ENCODE results near the gene TOB1.

TOB1 gene

DNA sequence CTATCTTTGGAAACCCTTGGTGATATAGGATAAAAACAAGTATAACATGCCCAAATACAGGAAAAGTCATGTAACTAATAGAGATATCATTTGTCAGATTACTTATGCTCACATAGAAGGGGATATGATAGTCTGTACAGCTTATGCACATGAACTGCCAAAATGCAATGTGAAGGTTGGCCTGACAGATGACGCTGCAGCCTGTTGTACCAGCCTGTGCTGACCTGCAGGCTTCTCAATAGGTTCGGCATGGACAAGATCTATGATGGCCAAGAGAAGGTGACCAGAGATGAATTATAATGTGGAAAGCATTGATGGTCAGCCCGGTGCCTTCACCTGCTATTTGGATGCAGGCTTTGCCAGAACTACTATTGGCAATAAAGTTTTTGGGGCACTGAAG lies 18.1 kb downstream of the TOB1 start:
- no peaks in the 10 kb centered on the region for H3K9me3 ChIP-seq (ENCODE audit: control insufficient read depth, low read length)
- H3K4me3 ChIP-seq (ENCODE audit: insufficient read depth, low read depth, low read length, poor library complexity, severe bottlenecking): no peak overlapping the region
- H3K4me1 ChIP-seq (ENCODE audit: control insufficient read depth, insufficient read depth, low read length, poor library complexity, severe bottlenecking): peaks cover 5% of the 10 kb centered on the region
- no peak overlapping the region for H3K27ac ChIP-seq (ENCODE audit: insufficient read depth, low read length, poor library complexity, severe bottlenecking)
- no peaks in the 10 kb centered on the region for H3K27me3 ChIP-seq (replicated peaks; ENCODE audit: control insufficient read depth, insufficient read depth, low read length, poor library complexity, severe bottlenecking)
- H3K36me3 ChIP-seq (ENCODE audit: control insufficient read depth, insufficient read depth, low read length): no peaks in the 10 kb centered on the region
- no peak for DNase-seq

- H3K36me3 ChIP-seq (ENCODE audit: control insufficient read depth, insufficient read depth, low read length): no peaks in the 10 kb centered on the region
- H3K27ac ChIP-seq (ENCODE audit: insufficient read depth, low read length, poor library complexity, severe bottlenecking): no peak overlapping the region
- no peaks in the 10 kb centered on the region for H3K9me3 ChIP-seq (ENCODE audit: control insufficient read depth, low read length)
- H3K27me3 ChIP-seq (replicated peaks; ENCODE audit: control insufficient read depth, insufficient read depth, low read length, poor library complexity, severe bottlenecking): no peaks in the 10 kb centered on the region
- H3K4me1 ChIP-seq (ENCODE audit: control insufficient read depth, insufficient read depth, low read length, poor library complexity, severe bottlenecking): peaks cover 5% of the 10 kb centered on the region
- DNase-seq: no peak
- H3K4me3 ChIP-seq (ENCODE audit: insufficient read depth, low read depth, low read length, poor library complexity, severe bottlenecking): no peak overlapping the region
Observed at GRCh38 chr17:50847566-50847965, 18.6 kb downstream of the TOB1 start.

DNA sequence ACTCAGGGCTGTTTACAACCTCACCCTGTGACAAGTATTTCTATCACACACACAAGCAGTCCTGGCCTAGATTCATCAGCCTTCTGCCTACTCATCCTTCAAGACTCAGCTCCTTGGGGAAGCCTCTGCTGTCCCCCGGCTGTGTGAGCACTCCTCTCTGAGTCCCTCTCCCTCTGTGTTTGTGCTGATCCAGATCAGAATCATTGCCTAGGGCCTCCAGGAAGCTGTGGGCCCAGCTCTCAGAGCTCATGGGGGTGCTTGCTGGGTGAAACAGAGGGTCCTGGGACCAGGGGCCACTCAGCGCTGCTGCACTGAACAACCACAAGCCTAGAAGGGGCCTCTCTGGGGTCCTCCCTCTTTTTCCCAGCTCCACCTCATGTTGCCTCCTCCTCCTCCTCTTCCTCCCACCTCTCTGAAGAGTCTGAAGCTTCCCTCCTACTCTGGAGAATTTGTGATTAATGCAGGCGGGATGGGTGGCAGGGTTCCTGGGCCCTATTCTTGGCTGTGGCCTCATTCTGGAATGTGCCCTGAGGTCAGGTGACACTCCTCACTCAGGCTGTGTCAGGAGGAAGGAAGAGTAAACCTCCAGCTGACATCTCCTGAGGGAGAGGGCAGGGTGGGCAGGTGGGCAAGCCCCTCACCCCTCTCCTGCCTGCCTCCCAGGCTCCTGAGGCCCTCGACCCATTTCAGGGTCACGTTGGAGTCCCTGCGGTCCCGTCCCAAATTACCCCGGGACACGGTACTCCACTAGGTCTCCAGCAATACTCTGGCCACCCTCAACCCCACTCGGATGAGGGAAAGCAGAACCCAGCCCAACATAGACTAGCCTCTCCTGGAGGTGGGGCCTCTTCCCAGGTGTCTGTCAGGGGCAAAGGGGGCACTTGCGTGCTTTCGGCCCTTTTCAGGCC lies 20.7 kb downstream of the TOB1 start:
- no peaks in the 10 kb centered on the region for H3K9me3 ChIP-seq (ENCODE audit: control insufficient read depth, low read length)
- no peak for DNase-seq
- H3K27me3 ChIP-seq (replicated peaks; ENCODE audit: control insufficient read depth, insufficient read depth, low read length, poor library complexity, severe bottlenecking): no peaks in the 10 kb centered on the region
- H3K4me1 ChIP-seq (ENCODE audit: control insufficient read depth, insufficient read depth, low read length, poor library complexity, severe bottlenecking): no peaks in the 10 kb centered on the region
- no peak overlapping the region for H3K27ac ChIP-seq (ENCODE audit: insufficient read depth, low read length, poor library complexity, severe bottlenecking)
- H3K4me3 ChIP-seq (ENCODE audit: insufficient read depth, low read depth, low read length, poor library complexity, severe bottlenecking): no peak overlapping the region
- no peaks in the 10 kb centered on the region for H3K36me3 ChIP-seq (ENCODE audit: control insufficient read depth, insufficient read depth, low read length)

GRCh38 chr17:50844117-50844700 lies 21.9 kb downstream of the TOB1 start:
- H3K9me3 ChIP-seq (ENCODE audit: control insufficient read depth, low read length): no peaks in the 10 kb centered on the region
- H3K4me3 ChIP-seq (ENCODE audit: insufficient read depth, low read depth, low read length, poor library complexity, severe bottlenecking): no peak overlapping the region
- H3K27ac ChIP-seq (ENCODE audit: insufficient read depth, low read length, poor library complexity, severe bottlenecking): no peak overlapping the region
- no peaks in the 10 kb centered on the region for H3K4me1 ChIP-seq (ENCODE audit: control insufficient read depth, insufficient read depth, low read length, poor library complexity, severe bottlenecking)
- H3K27me3 ChIP-seq (replicated peaks; ENCODE audit: control insufficient read depth, insufficient read depth, low read length, poor library complexity, severe bottlenecking): no peaks in the 10 kb centered on the region
- DNase-seq: no peak
- H3K36me3 ChIP-seq (ENCODE audit: control insufficient read depth, insufficient read depth, low read length): no peaks in the 10 kb centered on the region

- DNase-seq: no peak
- Histone ChIP-seq H3K36me3 (ENCODE audit: control insufficient read depth, insufficient read depth, low read length) (no peaks in the 10 kb centered on the region), H3K4me3 (ENCODE audit: insufficient read depth, low read depth, low read length, poor library complexity, severe bottlenecking) (no peak overlapping the region), H3K4me1 (ENCODE audit: control insufficient read depth, insufficient read depth, low read length, poor library complexity, severe bottlenecking) (no peaks in the 10 kb centered on the region), H3K27ac (ENCODE audit: insufficient read depth, low read length, poor library complexity, severe bottlenecking) (no peak overlapping the region), H3K27me3 (replicated peaks; ENCODE audit: control insufficient read depth, insufficient read depth, low read length, poor library complexity, severe bottlenecking) (no peaks in the 10 kb centered on the region), H3K9me3 (ENCODE audit: control insufficient read depth, low read length) (no peaks in the 10 kb centered on the region)
Observed at GRCh38 chr17:50843150-50843905, 22.8 kb downstream of the TOB1 start.

DNA sequence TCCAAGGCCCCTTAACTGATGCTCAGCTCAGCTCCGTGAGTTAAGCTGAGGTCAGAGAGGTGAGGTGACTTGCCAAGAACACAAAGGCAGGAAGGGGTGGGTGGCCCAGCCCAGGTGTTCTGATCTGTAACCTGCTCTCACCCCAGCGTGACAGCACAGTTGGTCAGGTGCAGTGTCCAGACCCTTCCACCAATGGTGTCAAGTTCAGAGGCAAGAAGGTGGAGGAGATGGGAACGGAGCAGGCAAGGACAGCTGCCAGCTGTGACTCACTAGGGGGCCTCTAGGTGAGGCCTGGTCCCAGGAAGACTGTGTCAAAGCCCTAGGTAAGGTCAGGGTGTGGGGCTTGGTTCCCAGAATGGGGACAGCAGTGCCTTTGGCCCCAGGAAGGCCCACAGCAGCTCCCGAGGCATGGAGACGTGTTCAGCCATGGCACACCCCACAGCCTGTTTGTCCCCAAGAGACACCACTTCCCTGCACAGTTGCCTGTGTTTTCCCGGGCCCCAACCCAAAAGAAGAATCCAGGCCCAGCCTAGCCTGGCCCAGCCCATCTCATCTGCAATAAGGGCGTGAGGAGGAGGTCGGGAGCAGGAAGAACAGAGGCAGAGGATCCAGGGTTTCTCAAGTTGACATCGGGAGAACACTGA lies 23.5 kb downstream of the TOB1 start:
- no peak for DNase-seq
- Histone ChIP-seq H3K36me3 (ENCODE audit: control insufficient read depth, insufficient read depth, low read length) (no peaks in the 10 kb centered on the region), H3K4me3 (ENCODE audit: insufficient read depth, low read depth, low read length, poor library complexity, severe bottlenecking) (no peak overlapping the region), H3K27ac (ENCODE audit: insufficient read depth, low read length, poor library complexity, severe bottlenecking) (no peak overlapping the region), H3K27me3 (replicated peaks; ENCODE audit: control insufficient read depth, insufficient read depth, low read length, poor library complexity, severe bottlenecking) (no peaks in the 10 kb centered on the region), H3K9me3 (ENCODE audit: control insufficient read depth, low read length) (no peaks in the 10 kb centered on the region), H3K4me1 (ENCODE audit: control insufficient read depth, insufficient read depth, low read length, poor library complexity, severe bottlenecking) (no peaks in the 10 kb centered on the region)

GRCh38 chr17:50841949-50842354 lies 24.2 kb downstream of the TOB1 start:
- Histone ChIP-seq H3K4me1 (ENCODE audit: control insufficient read depth, insufficient read depth, low read length, poor library complexity, severe bottlenecking) (no peaks in the 10 kb centered on the region), H3K36me3 (ENCODE audit: control insufficient read depth, insufficient read depth, low read length) (no peaks in the 10 kb centered on the region), H3K27me3 (replicated peaks; ENCODE audit: control insufficient read depth, insufficient read depth, low read length, poor library complexity, severe bottlenecking) (no peaks in the 10 kb centered on the region), H3K27ac (ENCODE audit: insufficient read depth, low read length, poor library complexity, severe bottlenecking) (no peak overlapping the region), H3K4me3 (ENCODE audit: insufficient read depth, low read depth, low read length, poor library complexity, severe bottlenecking) (no peak overlapping the region), H3K9me3 (ENCODE audit: control insufficient read depth, low read length) (no peaks in the 10 kb centered on the region)
- DNase-seq: no peak

DNA sequence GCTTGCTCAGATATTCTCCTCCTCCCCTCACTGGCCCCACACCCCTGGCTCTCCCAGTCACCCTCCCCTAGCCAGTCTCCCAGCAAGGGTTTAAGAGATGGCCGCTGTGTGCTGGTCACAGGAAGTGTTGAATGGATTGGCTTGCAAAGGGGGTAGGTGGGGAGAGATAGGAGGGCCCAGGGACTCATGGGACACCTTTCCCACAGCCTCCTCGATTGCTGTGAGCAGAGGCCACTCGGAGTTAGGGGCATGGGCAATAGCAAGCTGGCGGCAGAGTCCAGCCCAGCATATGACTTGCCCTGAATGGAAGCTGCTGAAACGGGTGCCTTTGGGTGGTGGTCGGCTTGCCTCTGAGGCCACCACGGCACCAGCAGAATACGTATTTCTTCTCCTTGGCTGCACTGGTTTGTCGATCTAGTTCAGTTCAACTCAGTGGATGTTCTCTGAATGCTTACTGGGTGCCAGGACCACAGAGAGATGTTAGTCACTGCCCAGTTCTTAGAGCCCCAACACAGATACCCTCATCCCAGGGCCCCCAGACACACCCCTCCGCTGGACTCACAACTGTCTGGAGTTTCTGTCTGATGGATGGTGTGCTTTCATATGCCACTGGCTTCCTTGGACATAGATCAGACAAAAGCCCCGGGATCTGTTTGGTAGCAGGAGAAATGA lies 24.7 kb downstream of the TOB1 start:
- no peak overlapping the region for H3K4me3 ChIP-seq (ENCODE audit: insufficient read depth, low read depth, low read length, poor library complexity, severe bottlenecking)
- no peaks in the 10 kb centered on the region for H3K9me3 ChIP-seq (ENCODE audit: control insufficient read depth, low read length)
- no peak for DNase-seq
- no peaks in the 10 kb centered on the region for H3K27me3 ChIP-seq (replicated peaks; ENCODE audit: control insufficient read depth, insufficient read depth, low read length, poor library complexity, severe bottlenecking)
- no peaks in the 10 kb centered on the region for H3K36me3 ChIP-seq (ENCODE audit: control insufficient read depth, insufficient read depth, low read length)
- no peaks in the 10 kb centered on the region for H3K4me1 ChIP-seq (ENCODE audit: control insufficient read depth, insufficient read depth, low read length, poor library complexity, severe bottlenecking)
- no peak overlapping the region for H3K27ac ChIP-seq (ENCODE audit: insufficient read depth, low read length, poor library complexity, severe bottlenecking)

DNA sequence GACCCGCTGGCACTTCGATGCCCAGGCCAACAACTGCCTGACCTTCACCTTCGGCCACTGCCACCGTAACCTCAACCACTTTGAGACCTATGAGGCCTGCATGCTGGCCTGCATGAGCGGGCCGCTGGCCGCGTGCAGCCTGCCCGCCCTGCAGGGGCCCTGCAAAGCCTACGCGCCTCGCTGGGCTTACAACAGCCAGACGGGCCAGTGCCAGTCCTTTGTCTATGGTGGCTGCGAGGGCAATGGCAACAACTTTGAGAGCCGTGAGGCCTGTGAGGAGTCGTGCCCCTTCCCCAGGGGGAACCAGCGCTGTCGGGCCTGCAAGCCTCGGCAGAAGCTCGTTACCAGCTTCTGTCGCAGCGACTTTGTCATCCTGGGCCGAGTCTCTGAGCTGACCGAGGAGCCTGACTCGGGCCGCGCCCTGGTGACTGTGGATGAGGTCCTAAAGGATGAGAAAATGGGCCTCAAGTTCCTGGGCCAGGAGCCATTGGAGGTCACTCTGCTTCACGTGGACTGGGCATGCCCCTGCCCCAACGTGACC lies 25.8 kb downstream of the TOB1 start:
- H3K27ac ChIP-seq (ENCODE audit: insufficient read depth, low read length, poor library complexity, severe bottlenecking): no peak overlapping the region
- no peak for DNase-seq
- no peaks in the 10 kb centered on the region for H3K9me3 ChIP-seq (ENCODE audit: control insufficient read depth, low read length)
- H3K27me3 ChIP-seq (replicated peaks; ENCODE audit: control insufficient read depth, insufficient read depth, low read length, poor library complexity, severe bottlenecking): no peaks in the 10 kb centered on the region
- no peaks in the 10 kb centered on the region for H3K36me3 ChIP-seq (ENCODE audit: control insufficient read depth, insufficient read depth, low read length)
- H3K4me3 ChIP-seq (ENCODE audit: insufficient read depth, low read depth, low read length, poor library complexity, severe bottlenecking): no peak overlapping the region
- H3K4me1 ChIP-seq (ENCODE audit: control insufficient read depth, insufficient read depth, low read length, poor library complexity, severe bottlenecking): no peaks in the 10 kb centered on the region
